Nucleus accumbens (tissue), 56 donors: Measurements from ENCODE around the gene GIT2.
"Not testable (repeated sequence)": the region's sequence is repeated elsewhere in the genome, so short reads cannot be mapped to it uniquely, and the experiment has no call there.

Experiments
- DNase-seq, 56 donors: peaks; one replicate each; lab custom pipeline; 2025; lab: John Stamatoyannopoulos, UW

The GIT2 gene

GRCh38 chr12:109950625-109951024 lies 45.5 kb downstream of the GIT2 start:
- no peak for DNase-seq

- DNase-seq: no peak
Observed at GRCh38 chr12:109949089-109949488, 47.1 kb downstream of the GIT2 start.

- no peak for DNase-seq
Observed at GRCh38 chr12:109948368-109948767, 47.8 kb downstream of the GIT2 start.

- no peak for DNase-seq
Observed at GRCh38 chr12:109947521-109947920, 48.6 kb downstream of the GIT2 start.

- no peak for DNase-seq
Observed at GRCh38 chr12:109946913-109947312, 49.3 kb downstream of the GIT2 start.

GRCh38 chr12:109946505-109946904 lies 49.7 kb downstream of the GIT2 start:
- DNase-seq: peak in 12 of 56 donors; percentile 3 to 51 (median 16)

- DNase-seq: peak in 11 of 56 donors; percentile 16 to 49 (median 25)
Observed at GRCh38 chr12:109944561-109945359, 51.4 kb downstream of the GIT2 start.

- no peak for DNase-seq
Observed at GRCh38 chr12:109943811-109944210, 52.4 kb downstream of the GIT2 start.

- DNase-seq: no peak
Observed at GRCh38 chr12:109940339-109940923, 55.7 kb downstream of the GIT2 start.

- no peak for DNase-seq
Observed at GRCh38 chr12:109939504-109939903, 56.7 kb downstream of the GIT2 start.

- no peak for DNase-seq
Observed at GRCh38 chr12:109938947-109939346, 57.2 kb downstream of the GIT2 start.

GRCh38 chr12:109937371-109937770 lies 58.8 kb downstream of the GIT2 start:
- DNase-seq: no peak

GRCh38 chr12:109934026-109934425 lies 62.1 kb downstream of the GIT2 start:
- DNase-seq: no peak

GRCh38 chr12:109932878-109933503 lies 63.2 kb downstream of the GIT2 start:
- peak in 8 of 56 donors; percentile 12 to 38 (median 24) for DNase-seq

- DNase-seq: no peak
Observed at GRCh38 chr12:109931143-109931542, 65.0 kb downstream of the GIT2 start.

GRCh38 chr12:109930028-109930800 lies 66.0 kb downstream of the GIT2 start:
- DNase-seq: peak in 1 of 56 donors; percentile 13

- not testable (repeated sequence) for DNase-seq
Observed at GRCh38 chr12:109929326-109929725, 66.8 kb downstream of the GIT2 start.

- DNase-seq: no peak
Observed at GRCh38 chr12:109928058-109928656, 68.0 kb downstream of the GIT2 start.

- peak in 1 of 56 donors; percentile 13 for DNase-seq
Observed at GRCh38 chr12:109927622-109928021, 68.5 kb downstream of the GIT2 start.

GRCh38 chr12:109926488-109927210 lies 69.5 kb downstream of the GIT2 start:
- DNase-seq: no peak
